Measurements from ENCODE around the gene BCLAF3. TPM values are rescaled to one million over a fixed set of nuclear protein-coding genes. Genes with fewer than 3 reads are reported as not detected.

BCLAF3 gene
- 24.9 TPM for total RNA-seq

- ATAC-seq (peak; percentile 99), DNase-seq (ENCODE audit: low spot score) (peak; percentile 94)
- intact Hi-C loops (cut with DNase I): no loop called here
Observed at GRCh38 chrX:19990556-19991349, at the start of gene BCLAF3. Gene BCLAF3, minus strand, starts transcription at chrX:19991061. Its CDS starts 20,797 bp downstream, at chrX:19970264.

DNA sequence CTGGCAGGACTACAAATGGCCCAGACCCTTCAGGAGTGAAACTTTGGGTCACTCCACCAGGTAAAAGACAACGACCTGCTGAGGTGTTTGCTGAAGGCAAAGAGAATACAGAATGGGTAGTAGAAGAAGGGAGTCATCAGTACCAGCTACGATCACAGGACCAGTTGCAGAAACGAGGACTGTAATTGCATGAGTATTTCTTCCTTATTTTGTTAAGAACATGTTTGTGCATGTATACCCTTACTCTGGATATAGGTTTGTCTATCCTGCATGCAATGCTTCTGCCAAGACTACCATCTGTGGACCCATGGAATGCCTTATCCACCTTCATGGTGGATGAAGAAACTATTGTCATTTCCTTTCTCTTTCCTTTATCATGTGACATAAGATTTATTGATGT, 48.1 kb upstream of the BCLAF3 start:
- ATAC-seq (no peak), DNase-seq (ENCODE audit: low spot score) (no peak)
- intact Hi-C loops (cut with DNase I): no loop called here

DNA sequence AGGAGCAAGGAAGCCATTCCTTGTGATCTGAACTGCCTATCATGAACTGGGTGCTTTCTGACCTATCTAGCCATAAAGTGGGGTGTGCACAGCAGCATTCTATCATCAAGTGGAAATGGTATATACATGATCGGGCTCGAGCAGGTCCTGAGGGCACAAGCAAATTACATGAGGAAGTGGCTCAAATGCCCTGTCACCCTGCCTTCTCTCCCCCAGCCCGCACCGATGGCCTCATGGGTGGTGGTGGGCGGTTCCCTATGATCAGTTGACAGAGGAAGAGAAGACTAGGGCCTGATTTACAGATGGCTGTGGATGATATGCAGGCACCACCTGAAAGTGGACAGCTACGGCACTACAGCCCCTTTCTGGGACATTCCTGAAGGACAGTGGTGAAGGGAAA, 46.3 kb upstream of the BCLAF3 start:
- DNase-seq (ENCODE audit: low spot score) (no peak), ATAC-seq (no peak)
- intact Hi-C loops (cut with DNase I): no loop called here

- ATAC-seq: no peak
- intact Hi-C loops (cut with DNase I): no loop called here
- no peak for DNase-seq (ENCODE audit: low spot score)
Observed at GRCh38 chrX:20032201-20032600, 41.3 kb upstream of the BCLAF3 start.

GRCh38 chrX:20029728-20030127, 38.9 kb upstream of the BCLAF3 start:
- intact Hi-C loops (cut with DNase I): no loop called here
- DNase-seq (ENCODE audit: low spot score) (no peak), ATAC-seq (no peak)

DNA sequence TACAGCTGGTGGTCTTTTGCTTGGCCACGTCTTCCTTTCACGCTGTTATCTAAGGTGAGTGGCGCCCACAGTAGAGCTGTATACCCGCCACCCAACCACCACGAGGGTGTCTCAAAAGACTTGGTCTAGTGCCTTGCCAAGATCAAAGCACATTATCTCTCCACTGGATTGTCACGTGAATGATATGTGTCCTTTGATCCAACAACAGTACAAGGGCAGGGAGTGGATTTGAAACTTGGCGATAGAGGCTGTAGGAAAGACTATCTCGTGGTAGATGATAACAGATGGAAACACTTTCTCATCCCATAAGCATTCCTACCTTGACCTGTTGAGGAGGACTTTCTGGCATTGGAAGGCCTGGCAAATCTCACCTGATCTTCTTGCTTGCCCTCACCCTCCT, 37.7 kb upstream of the BCLAF3 start:
- no peak for DNase-seq (ENCODE audit: low spot score)
- no peak for ATAC-seq
- intact Hi-C loops (cut with DNase I): no loop called here

GRCh38 chrX:20026278-20026677, 35.4 kb upstream of the BCLAF3 start:
- ATAC-seq (no peak), DNase-seq (ENCODE audit: low spot score) (no peak)
- intact Hi-C loops (cut with DNase I): no loop called here

GRCh38 chrX:20019672-20020365, 29.0 kb upstream of the BCLAF3 start:
- DNase-seq (ENCODE audit: low spot score): no peak
- intact Hi-C loops (cut with DNase I): no loop called here
- ATAC-seq: no peak

GRCh38 chrX:20016616-20016945, 25.7 kb upstream of the BCLAF3 start:
- no peak for DNase-seq (ENCODE audit: low spot score)
- ATAC-seq: no peak
- intact Hi-C loops (cut with DNase I): no loop called here

DNA sequence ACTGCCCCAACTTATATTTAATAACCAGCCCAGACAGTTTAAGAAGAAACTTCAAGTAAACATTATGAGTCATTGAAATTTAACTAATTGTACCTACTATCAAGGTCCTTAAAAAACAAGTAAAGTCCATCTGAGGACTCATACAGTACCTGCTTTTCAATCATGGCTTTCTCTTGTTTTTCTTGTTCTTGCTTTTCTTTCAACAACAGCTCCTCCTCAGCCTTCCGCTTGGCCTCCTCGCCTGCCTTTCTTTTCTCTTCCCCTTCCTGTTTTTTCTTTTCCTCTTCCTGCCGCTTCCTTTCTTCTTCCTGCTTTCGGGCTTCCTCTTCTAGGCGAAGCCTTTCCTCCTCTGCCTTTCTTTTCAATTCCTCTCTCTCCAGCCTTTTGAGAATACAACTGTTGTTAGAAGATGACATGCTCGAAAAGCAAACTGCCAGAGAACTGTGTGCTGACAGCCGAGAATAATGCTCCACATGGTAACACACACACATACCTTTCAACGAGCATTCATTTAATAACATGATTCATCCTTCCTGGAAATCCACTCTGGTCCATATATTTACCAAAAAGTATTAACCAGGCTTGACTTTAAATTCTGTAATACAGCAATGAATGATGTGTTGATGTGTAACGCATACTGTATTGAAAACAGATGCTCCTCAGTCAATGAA, 25.2 kb upstream of the BCLAF3 start:
- intact Hi-C loops (cut with DNase I): no loop called here
- DNase-seq (ENCODE audit: low spot score) (no peak), ATAC-seq (no peak)

DNA sequence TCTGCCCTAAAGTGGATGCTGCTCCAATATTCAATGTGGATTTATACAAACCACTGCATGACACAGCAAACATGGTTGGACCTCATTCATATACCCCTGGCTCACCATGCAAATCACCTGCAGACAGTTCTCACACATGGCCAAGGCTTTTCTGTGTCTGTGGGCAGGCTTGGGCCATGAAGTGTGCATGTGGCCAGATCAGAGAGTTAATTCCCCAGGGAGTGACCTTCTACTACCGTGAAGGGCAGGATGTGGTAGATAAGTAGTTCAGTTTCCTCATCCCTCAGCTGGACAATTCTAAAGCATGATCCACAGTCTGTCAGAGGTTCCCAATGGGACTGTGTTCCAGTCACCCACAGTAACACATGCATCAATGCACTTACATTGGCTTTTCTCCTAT, 24.6 kb upstream of the BCLAF3 start:
- ATAC-seq (no peak), DNase-seq (ENCODE audit: low spot score) (no peak)
- intact Hi-C loops (cut with DNase I): no loop called here

DNA sequence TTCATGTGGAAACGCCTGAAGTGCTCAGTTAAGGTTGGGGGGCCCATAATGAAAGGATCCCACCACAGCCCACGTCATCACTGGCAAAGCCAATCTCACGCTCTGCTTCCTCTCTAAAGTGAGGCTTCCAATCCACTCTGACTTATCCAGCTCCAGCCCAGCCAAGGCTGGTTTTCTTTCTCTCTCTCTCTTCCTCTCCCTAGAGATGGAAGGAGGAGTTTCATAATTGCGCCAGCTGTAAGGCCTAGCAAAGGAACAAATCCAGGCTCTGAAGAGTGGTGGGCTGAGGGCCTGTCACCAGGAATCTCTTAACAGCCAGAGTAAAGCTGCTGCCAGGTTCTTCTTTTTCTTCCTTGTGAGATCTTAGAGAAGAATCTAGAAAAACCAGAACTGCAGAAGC, 20.7 kb upstream of the BCLAF3 start:
- peak; percentile 63 for ATAC-seq
- intact Hi-C loops (cut with DNase I): no loop called here
- no peak for DNase-seq (ENCODE audit: low spot score)

GRCh38 chrX:20007962-20008622, 17.2 kb upstream of the BCLAF3 start:
- DNase-seq (ENCODE audit: low spot score): no peak
- ATAC-seq: no peak

GRCh38 chrX:20005883-20006282, 15.0 kb upstream of the BCLAF3 start:
- ATAC-seq (no peak), DNase-seq (ENCODE audit: low spot score) (no peak)
- intact Hi-C loops (cut with DNase I): no loop called here

More at GRCh38 chrX:20007962-20008622, 17.2 kb upstream of the BCLAF3 start:
- intact Hi-C loops (cut with DNase I): loop anchor here (2.0 kb wide), 1 partner anchor 49 kb away; no protein-coding TSS in a partner anchor

DNA sequence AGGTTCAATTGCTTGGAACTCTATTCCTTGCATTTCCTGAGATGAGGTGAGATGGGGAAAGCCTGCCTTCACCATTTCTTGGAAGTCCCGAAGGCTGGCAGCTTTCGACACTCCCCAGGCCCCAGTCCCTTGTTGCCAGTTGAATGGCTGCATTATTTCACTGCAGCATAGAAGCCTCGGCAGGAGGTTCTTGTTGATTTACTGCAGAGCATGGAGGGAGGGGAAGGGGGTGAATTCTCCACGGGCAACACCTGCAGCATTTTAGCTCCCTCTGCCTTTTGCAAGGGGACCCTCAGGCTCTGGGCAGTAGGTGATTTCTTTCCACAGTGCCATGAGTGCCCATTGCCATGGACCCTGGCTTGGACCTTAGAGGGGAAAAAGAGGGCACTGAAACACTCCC, 10.7 kb upstream of the BCLAF3 start:
- intact Hi-C loops (cut with DNase I): no loop called here
- ATAC-seq: no peak
- DNase-seq (ENCODE audit: low spot score): no peak

DNA sequence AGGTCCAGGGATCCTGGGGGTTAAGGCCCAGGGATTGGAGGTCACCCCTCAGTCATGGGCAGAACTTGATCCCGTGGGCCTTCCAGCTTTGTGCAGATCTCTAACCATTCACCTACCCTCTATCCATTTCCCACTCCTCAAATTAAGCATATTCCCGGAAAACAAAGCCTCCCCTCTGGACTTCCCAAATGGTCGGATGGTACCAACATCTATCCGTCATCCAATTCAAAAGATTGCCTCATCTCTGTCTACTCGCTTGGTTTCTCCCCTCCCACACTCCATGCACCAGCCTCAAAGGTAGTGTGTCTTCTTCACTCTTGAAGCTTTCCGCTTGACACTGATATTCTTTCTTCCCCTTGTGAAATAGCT, 473 bp upstream of the BCLAF3 start:
- no peak for DNase-seq (ENCODE audit: low spot score)
- ATAC-seq: peak; percentile 20
- intact Hi-C loops (cut with DNase I): no loop called here

- intact Hi-C loops (cut with DNase I): no loop called here
- ATAC-seq (peak; percentile 30), DNase-seq (ENCODE audit: low spot score) (peak; percentile 65)
Observed at GRCh38 chrX:19990151-19990555, 708 bp downstream of the BCLAF3 start.

DNA sequence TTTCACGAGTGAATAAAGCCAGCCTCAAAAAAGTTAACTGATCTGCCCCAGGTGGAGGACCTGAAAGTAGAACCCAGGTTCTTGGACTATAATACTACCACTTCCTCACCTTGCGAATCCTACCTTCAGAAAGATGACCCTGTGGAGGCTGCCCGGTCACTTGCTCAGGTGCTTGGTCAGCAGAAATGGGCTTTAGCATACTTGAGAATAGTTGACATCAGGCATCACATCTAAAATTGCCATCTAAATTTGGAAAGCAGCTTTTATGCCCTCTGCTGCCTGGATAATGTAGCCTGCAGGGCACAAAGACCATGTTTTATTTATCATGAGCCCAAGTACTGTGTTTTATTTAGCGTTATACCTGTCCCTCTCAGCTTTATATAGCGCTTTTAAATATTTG, 3.0 kb downstream of the BCLAF3 start:
- intact Hi-C loops (cut with DNase I): no loop called here
- ATAC-seq (no peak), DNase-seq (ENCODE audit: low spot score) (no peak)

GRCh38 chrX:19986531-19986930, 4.3 kb downstream of the BCLAF3 start:
- DNase-seq (ENCODE audit: low spot score) (no peak), ATAC-seq (no peak)
- intact Hi-C loops (cut with DNase I): no loop called here

GRCh38 chrX:19981947-19982346, 8.9 kb downstream of the BCLAF3 start:
- ATAC-seq (no peak), DNase-seq (ENCODE audit: low spot score) (no peak)
- intact Hi-C loops (cut with DNase I): no loop called here
